Left ventricle myocardium superior (tissue), 1 donor: ENCODE data around the gene IMP3. TPM values are rescaled to one million over a fixed set of nuclear protein-coding genes. Genes with fewer than 3 reads are reported as not detected.
"Not testable (repeated sequence)": the region's sequence is repeated elsewhere in the genome, so short reads cannot be mapped to it uniquely, and the experiment has no call there.

Experiments used
- ATAC-seq: fragments of 200-7000 bp; cut with Tn5 transposase; one replicate; pipeline ENCODE4 v1.9.1; 2020; ENCODE audit warnings: mild to moderate bottlenecking, moderate library complexity
- DNase-seq: peaks from one replicate; pipeline ENCODE4 v3.0.0-alpha.2; 2020
- intact Hi-C: fragments of 100-400 bp; cut with micrococcal nuclease; formaldehyde crosslinking; loops from one replicate; pipeline ENCODE4 v1.11.0; 2022
- long read RNA-seq: library from polyadenylated mRNA; unstranded; transcript quantifications from one replicate; pipeline ENCODE4 v2.0.0, GENCODE V29; 2021
- total RNA-seq: library from RNA; stranded (reverse); fragmentation: NEBNext Ultra II Directional; extraction: Animal tissue kit (Norgen Biotek cat#: 25700); gene quantifications from one replicate; pipeline ENCODE4 v1.2.1, GENCODE V29; 2021
- donor health status: DM: no; HTN: yes; CAD: no; lungs with severe emphysema.

IMP3 gene, protein sequence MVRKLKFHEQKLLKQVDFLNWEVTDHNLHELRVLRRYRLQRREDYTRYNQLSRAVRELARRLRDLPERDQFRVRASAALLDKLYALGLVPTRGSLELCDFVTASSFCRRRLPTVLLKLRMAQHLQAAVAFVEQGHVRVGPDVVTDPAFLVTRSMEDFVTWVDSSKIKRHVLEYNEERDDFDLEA
- total RNA-seq, result 45.3 TPM
- long read RNA-seq, transcript IMP3-202 (1 exons, 1,237 nt), result major isoform, 99 of 99 reads
- long read RNA-seq, partial matches to known transcripts, result 0 of 99 reads
- long read RNA-seq, other reads (novel, unspliced or antisense), result 0 of 99 reads

DNA sequence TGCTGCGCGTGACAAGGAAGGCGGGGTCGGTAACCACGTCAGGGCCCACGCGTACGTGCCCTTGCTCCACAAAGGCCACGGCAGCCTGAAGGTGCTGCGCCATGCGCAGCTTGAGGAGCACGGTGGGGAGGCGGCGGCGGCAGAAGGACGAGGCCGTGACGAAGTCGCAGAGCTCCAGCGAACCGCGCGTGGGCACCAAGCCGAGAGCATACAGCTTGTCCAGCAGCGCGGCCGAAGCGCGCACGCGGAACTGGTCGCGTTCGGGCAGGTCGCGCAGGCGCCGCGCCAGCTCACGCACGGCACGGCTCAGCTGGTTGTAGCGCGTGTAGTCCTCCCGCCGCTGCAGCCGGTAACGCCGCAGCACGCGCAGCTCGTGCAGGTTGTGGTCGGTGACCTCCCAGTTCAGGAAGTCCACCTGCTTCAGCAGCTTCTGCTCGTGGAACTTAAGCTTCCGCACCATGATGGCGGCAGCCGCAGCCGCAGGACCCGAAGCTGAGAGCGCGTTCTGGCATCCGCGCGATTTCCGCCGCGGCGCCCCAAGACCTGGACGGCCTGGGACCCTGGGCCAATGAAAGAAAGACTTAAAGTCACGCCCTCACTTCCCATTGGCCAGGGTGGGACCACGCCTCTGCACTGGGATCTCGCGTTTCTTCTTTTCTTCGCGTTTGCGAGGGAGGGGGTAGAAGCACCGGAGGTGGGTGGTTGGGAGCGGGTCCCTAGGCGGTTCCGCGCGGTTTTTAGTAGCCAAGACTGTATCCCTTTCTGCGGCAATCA lies at the start of gene IMP3:
Gene IMP3 (minus strand): TSS at position 516 of the 774 bp plus-strand sequence. CDS start 56 bp downstream, at position 460.
- intact Hi-C loops, result no loop called here
- DNase-seq, result peak; percentile 96
- peak; percentile 97 for ATAC-seq

DNA sequence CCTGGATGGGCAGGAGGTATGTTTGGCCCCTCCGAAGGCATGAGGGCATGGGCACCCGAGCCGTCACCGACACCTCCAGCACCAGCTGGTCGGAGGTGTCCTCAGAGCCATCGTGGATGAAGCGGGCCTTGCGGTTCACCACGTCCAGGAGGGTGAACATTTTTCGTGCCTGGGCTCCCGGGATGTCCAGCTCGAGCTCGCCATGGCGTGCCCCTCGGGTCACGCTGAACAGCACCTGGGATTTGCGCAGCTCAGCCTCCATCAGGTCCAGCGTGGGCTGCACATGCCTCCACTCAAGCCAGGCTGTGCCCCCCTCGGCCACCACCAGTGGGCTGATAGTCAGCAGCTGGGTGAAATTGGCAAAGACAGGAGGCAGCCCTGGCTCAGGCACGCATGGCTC lies 49.4 kb upstream of the IMP3 start:
- DNase-seq, ATAC-seq, intact Hi-C loops: not testable (repeated sequence)

GRCh38 chr15:75688831-75689230 lies 48.8 kb upstream of the IMP3 start:
- ATAC-seq, result no peak
- intact Hi-C loops, result no loop called here
- DNase-seq, result no peak

DNA sequence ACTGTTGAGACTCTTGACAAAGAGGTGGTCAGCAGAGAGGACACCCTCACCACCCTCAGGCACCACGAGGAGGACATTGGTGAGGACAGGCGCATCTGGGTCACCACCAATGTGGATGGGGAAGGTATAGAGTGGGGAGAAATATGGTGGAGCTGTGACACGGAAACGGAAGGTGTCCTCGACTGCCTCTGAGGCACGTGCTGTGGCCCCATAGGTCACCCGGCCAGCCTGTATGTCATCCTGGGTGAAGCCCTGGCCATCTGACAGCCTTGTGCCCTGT lies 48.2 kb upstream of the IMP3 start:
- DNase-seq, result no peak
- no peak for ATAC-seq
- intact Hi-C loops, result no loop called here

DNA sequence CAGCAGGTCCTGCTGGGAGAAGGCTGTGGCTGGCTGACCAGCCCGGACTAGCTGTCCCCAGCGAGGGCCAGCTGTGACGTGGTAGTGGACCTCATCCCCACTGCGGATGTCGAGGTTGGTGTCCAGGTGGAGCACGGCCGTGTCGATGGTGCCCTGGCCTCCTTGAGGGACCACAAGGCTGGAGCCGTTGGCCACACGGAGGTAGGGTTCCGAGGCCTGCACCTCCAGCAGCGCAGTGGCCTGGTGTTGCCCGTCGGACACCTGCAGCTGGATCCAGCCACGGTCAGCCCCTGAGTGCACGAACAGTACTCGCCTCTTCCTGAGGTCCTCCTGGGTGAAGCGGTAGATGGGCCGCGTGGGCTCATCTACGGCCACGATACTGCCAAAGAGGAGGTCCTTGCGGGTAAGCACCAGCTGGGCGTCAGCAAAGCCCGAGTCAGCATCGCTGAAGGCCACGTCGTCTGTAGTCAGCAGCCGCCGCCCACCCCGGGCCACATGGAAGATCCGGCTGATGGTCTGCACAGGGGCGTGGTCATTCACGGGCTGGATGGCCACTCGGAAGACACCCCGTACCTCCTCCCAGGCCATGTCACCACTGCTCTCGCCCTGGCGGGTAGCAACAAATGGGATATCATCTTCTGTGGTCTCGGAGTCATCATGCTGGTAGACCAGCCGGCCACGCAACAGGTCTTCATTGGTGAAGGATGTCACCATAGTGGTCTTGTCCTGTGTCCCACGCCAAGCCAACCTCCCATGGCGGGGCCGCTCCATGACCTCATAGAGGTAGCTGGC lies 47.7 kb upstream of the IMP3 start:
- intact Hi-C loops, result no loop called here
- DNase-seq, result no peak
- ATAC-seq, result no peak

DNA sequence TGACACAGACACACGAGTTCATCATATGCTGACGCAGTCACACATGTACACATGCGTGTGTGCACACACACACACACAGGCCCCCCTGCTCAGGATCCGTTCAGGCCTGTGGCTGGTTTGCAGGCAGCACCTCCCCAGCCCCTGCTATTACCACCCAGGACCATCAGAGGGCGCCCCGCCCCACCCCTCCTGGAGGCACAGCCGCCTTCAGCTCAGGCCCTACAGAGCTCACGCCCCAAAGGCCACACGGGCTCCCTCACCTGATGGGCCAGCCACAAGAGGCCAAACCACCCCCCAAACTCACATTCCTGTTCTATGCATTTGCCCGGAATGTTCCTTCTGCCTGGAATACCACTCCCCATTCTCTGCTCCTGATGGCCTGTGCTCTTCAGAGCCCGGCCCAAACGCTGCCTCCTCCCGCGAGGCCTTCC lies 46.2 kb upstream of the IMP3 start:
- peak; percentile 79 for ATAC-seq

DNA sequence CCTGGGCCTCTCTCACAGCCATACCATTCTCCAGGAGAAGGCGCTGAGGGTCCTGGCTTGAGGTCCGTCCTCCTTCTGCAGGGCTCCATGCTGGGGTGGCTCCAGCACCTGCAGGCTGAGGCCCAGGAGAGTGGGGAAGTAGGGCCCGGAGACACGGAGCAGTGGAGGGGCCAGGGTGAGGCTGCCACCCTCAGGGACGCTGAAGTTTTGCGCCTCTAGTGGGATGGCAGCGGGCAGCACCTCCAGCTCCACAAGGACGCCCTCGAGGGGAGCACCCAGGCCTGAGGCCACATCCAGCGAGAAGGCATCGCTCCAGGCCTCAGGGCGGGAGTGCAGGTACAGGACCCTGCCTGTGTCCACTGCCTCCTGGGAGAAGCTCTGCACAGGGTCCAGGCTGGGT lies 45.2 kb upstream of the IMP3 start:
- ATAC-seq, result no peak
- no peak for DNase-seq
- intact Hi-C loops, result no loop called here

More for the DNA sequence above, 46.2 kb upstream of the IMP3 start:
- peak; percentile 89 for DNase-seq
- intact Hi-C loops, result not testable (repeated sequence)

- intact Hi-C loops, result no loop called here
- ATAC-seq (no peak), DNase-seq (no peak)
Measured at GRCh38 chr15:75684648-75685047, 44.6 kb upstream of the IMP3 start.

GRCh38 chr15:75683646-75684312 lies 43.8 kb upstream of the IMP3 start:
- ATAC-seq (peak; percentile 79), DNase-seq (peak; percentile 85)
- intact Hi-C loops, result not testable (repeated sequence)

- no peak for ATAC-seq
- no peak for DNase-seq
- intact Hi-C loops, result no loop called here
Measured at GRCh38 chr15:75682181-75683135, 42.4 kb upstream of the IMP3 start.

- ATAC-seq (no peak), DNase-seq (no peak)
- intact Hi-C loops, result no loop called here
Measured at GRCh38 chr15:75680007-75680789, 40.2 kb upstream of the IMP3 start.

GRCh38 chr15:75678324-75678690 lies 38.3 kb upstream of the IMP3 start:
- intact Hi-C loops, ATAC-seq, DNase-seq: not testable (repeated sequence)

GRCh38 chr15:75677465-75678323 lies 37.7 kb upstream of the IMP3 start:
- ATAC-seq (no peak), DNase-seq (no peak)
- intact Hi-C loops, result no loop called here

- intact Hi-C loops, result no loop called here
- ATAC-seq, result no peak
- DNase-seq, result peak; percentile 69
Measured at GRCh38 chr15:75676688-75677464, 36.9 kb upstream of the IMP3 start.

DNA sequence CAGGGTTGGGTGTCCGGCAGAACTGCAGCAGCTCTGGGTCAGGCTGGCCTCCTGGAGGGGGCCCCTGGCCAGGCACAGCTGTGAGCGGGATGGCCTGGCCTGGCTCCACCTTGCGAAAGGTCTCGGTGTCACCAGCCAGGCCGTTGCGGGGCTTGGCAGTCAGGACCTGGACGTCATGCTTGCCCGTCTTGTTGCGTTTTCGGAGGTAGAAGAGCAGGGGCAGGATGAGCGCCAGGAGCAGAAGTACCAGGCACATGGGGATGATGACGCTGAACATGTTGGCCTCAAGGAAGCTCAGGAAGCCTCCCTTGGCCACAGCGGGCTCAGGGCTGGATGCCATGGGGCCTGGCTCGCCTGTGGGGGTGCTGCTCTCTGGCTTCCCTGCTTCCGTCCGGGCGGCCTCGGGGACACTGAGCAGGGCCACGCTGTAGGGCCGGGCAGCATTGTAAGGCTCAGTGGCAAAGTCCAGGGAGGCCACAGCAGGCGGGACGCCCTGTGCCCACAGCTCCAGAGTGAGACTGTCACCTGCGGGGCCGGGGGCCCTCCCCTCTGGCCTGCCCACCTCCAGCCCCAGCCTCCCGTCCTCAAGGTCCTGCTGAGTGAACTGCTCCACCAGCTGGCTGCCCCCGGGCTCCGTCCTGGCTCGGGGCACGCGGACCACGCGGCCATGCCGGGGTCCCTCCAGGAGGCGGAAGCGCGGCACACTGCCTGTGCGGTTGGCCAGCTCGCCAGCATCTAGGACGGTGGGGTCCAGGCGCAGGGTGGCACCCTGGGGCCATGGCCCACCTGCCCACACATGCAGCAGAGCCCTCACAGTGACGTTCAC lies 35.8 kb upstream of the IMP3 start:
- peak; percentile 8 for ATAC-seq
- peak; percentile 64 for DNase-seq
- intact Hi-C loops, result no loop called here
